SIG-M5 treated with dmso at 0.1 percent for 504 hours (cell line): ENCODE results near the gene EFCC1.
A peak's percentile ranks its signal among the peaks of the same experiment; 100 is the strongest.

ENCODE experiments used
- DNase-seq: peaks from one replicate; lab custom pipeline; 2025; ENCODE audit not compliant: unreplicated experiment; lab: John Stamatoyannopoulos, UW

EFCC1 gene

DNA sequence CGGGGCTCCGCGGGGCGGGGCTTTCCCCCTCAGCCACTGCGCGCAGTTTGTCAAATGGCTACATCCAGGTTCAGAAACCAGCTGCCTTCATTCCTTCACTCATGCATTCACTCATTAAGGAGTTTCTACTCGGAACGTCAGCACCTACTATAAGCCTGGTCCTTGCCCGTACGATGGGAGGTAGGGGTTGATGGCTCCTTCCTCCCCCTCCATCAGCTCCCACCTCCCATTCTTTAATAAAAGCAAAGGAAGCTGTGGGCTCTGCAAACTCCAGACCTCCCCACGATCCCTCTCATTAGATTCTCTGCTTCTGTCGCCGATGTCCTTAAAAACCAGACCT, 7.0 kb upstream of the EFCC1 start:
- no peak for DNase-seq

DNA sequence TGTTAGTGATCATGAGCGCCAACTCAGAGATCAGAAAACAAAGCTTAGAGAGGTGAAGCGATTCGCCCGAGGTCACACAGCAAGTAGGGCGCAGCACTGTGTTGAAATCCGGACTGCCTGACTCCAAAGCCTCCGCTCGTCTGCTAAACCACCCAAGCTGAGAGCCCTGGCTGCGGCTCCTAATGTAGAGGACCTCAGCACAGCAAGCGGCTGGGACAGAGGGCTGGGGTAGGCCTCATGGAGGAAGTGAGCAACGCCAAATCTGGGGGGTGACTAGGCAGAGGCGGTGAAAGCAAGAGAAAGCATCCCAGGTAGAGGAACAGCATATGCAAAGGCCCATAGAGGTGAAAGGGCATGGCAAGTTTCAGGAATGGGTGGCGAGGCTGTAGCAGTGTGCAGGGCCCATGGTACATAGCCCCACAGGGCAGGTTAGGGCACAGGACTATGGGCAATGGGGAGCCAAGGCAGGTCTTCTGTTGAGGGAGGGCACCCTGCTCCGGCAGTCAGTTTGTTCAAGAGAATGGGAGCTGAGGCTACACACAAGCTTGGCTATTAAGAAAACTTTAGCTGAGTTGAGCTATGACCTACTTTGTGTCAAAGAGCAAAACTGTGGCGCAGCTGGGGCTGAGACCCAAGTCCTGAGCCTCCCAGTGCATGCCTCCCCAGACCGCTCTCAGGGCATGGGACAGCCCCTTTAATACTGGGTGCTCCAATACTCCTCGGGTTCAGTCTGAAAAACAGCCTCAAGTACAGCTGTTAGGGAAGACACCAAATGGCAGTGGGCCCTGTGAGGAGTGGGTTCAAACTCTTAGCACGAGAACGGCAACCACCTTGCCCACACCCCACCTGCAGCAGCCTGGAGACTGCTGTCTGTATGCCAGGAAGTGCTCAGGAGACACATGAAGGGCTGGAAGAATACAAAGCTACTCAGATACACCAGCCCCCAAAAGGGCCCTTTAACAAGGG, 6.2 kb upstream of the EFCC1 start:
- no peak for DNase-seq

DNA sequence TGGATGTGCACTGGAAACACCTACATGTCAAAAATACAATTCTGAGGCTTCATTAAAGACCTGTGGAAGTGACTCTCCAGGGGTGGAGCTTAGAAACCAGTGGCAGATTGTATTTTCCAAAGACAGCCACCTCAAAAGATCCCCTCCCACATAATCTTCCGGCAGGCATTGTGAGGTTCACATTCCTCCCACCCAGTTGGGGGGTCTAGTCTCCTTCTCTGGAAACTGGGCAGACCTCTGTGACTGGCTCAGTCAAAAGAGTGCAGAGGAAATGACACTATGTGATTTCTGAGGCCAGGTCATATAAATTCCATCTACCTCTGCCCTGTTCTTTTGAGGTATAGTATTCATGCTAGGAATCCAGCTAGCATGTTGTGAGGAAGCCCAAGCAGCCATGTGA, 5.4 kb upstream of the EFCC1 start:
- DNase-seq = no peak

DNA sequence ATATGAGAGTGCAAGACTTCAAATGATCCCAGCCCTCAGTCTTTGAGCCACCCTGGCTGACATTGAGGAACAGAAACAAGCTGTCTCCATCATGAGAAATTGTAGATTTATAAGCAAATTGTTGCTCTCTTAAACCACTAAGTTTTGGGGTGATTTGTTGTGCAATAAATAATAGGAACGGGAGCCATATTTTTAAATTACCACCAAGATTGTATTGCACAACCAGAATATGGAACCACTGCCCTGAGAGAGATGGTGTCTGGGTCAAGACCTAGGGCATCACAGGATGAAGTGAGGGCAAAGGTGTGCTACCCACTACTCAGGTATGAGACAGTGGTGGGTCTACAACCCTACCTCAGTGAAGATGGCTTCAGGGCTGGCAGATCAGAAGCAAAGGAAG, 4.9 kb upstream of the EFCC1 start:
- peak; percentile 24 for DNase-seq

DNA sequence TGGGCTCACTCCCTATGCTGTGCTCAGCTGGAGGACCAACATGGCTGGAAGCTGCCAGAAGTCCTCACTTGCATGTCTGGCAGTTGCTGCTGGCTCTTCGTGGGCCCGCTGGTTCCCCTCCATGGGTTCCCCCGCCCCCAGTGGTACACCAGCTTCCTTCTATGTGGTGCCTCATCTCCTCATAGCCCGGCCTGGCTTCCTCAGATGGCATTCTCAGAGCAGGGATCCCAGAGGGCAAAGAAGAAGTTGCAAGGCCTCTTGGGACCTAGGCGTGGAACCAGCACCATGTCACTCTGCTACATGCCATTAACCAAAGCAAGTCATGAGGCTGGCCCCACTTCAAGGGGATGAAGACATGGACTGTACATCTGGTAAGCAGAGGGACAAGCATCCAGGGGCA, 4.4 kb upstream of the EFCC1 start:
- DNase-seq = no peak

DNA sequence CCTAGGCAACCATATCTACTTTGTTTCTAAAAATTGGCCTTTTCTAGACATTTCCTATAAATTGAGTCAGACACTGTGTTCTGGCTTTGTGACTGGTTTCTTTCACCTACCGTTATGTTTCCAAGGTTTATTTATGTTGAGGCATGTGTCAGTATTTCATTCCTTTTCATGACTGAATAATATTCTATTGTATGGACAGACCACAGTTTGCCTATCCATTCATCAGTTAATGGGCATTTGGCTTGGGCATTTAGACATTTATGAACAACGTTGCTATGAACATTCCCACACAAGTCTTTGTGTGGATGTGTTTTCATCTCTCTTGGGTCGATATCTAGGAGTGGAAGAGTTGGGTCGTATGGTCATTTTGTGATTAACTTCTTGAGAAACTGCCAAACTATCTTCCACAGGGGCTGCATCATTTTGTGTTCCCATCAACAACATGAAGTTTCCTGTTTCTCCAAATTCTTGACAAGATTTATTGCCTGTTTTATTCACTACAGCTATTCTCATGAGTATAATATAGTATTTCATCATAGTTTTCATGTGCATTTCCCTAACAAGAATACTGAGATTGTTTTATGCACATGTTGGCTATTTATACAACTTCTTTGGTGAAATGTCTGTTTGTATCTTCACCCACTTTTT, 3.5 kb upstream of the EFCC1 start:
- no peak for DNase-seq

DNA sequence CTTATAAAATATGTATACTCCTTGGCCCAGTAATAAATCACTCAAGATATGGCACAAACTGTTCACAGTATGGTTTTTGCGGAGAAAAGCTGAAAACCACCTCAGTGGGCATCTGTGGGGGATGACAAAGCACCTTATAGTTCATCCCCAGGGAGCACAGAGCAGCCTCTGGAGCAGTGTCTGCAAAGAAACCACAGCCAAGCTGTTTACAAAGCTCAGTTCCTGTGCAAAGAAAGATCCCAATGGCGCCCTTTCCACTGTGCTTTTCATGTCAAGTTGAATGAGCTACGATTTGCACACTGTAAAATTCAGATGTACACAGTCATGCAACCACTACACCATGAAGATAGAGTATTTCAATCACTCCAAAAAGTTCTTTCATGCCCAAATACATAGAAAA, 2.5 kb upstream of the EFCC1 start:
- DNase-seq = no peak

DNA sequence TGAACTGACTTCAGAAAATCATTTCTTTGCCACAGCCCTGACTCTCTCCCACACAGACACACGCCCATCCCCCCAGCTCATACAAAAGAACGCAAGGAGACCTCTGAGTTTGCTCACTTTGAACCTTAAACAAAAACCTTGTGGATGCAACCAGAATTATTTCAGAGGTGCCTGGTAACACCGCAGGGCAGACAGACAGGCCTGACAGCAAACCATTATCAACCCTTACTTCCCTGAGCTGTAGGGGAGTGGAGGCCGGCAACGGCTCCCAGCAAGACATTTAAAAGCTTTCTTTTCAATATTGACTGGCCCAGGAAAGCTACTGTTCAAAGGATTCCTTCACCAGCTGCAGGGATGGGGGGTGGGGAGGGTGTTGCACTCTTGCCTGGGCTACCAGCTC, 2.0 kb upstream of the EFCC1 start:
- DNase-seq = peak; percentile 26

DNA sequence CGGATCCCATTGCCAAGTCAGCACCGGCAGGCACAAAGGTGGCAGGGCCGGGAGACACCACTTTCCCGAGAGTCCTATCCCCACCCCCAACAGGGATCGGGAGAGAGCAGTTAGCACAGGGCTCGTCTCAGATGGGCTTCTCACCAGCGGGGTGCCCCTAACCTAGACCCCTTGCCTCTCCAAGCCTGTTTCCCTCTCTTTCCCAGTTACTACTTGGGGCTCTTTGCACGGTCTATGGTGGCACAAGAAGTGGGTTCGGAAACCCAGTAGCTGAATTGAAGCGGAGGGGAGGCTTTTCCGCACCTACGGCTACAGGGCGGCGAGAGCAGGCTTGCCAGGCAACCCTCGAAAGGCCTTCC, 383 bp upstream of the EFCC1 start:
- no peak for DNase-seq

DNA sequence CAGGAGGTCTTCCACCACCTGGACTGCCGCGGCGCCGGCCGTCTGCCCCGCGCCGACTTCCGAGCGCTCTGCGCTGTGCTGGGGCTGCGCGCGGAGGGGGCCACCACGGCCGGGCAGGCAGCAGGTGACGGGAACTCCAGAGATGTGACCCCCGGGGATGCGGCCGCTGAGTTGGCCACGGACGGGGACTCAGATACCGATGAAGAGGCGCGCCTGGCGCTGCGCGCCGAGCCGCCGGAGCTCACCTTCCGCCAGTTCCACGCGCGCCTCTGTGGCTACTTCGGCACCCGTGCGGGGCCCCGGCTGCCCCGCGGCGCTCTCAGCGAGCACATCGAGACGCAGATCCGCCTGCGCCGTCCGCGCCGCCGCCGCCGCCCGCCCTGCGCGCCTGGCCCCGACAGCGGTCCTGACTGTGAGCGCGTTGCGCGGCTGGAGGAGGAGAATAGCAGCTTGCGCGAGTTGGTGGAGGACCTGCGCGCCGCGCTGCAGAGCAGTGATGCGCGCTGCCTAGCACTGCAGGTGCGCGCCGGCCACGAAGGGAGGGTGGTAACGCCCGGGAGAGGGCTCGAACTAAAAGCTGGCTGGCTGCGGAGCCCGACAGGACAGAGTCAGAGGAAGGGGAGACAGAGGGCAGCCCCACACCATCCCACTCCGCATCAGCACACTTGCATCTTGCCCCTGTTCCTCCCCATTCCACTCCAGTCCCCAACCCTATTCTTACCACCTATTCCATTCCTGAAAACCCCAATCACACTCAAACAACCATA, 885 bp downstream of the EFCC1 start:
- peak; percentile 22 for DNase-seq

DNA sequence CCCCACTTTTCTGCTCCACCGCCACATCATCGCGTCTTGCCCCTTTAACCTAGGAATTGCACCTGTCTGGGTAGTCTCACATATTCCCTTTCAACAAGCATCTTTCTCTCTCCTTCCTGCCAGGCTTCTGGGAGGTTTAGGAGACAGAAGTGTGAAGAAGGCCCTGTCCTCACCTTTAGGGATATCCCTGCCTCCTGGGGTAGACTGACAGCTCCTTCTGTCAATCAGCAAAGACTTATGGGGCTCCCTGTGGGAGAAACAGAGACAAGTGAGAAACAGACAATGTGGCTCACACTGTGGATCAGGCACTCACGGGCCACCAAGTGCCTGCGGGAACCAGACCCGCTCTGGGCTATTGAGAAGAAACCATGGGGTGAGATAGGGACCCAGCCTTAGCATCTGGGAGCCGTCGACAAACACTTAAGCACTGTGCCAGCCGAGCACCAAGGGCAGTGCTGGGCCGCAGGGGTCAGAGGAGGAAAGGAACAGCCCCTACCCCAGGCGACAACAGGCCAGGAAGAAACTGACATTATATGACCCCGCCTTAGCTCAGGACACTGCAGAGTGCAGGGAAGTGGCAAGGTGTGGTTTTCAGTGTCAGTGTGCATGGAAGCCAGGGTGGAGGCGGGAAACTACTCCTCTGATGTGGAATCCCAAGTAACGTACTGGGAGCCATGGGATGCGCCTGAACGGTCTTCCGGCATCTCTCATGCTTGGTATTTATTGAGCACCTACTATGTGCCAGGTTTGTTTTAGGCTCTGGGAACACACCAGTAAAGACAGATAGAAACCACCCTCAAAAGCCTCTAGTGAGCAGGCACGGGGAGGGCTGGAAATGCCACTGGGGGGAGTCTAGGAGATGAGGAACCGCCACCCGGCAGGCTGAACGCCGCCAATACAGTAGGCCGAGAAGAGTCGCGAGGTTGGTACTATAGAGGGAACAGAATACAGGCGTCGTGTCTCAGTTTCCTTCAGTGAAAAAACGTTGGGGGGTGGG, 1.8 kb downstream of the EFCC1 start:
- no peak for DNase-seq

DNA sequence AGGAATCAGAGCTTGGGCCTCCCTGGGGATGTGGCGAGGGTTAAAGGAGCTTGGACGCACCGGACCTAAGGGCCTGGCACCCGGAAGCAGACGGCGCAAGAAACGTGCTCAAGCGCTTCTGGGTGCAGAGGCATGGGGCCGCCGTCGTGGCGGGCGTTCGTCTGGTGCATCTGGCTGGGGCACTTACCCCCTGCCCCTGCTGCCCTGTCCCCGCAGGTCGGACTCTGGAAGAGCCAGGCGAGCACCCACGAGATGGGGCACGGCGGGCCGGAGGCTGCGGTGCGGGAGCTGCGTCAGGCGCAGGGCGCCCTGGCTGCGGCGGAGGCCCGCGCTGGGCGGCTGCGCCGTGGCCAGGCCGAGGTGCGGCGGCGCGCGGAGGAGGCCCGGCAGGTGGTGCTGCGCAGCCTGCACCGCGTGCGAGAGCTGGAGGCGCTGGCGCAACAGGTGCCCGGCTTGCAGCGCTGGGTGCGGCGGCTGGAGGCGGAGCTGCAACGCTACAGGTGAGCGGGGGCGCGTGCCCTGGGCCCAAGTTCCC, 2.5 kb downstream of the EFCC1 start:
- no peak for DNase-seq

DNA sequence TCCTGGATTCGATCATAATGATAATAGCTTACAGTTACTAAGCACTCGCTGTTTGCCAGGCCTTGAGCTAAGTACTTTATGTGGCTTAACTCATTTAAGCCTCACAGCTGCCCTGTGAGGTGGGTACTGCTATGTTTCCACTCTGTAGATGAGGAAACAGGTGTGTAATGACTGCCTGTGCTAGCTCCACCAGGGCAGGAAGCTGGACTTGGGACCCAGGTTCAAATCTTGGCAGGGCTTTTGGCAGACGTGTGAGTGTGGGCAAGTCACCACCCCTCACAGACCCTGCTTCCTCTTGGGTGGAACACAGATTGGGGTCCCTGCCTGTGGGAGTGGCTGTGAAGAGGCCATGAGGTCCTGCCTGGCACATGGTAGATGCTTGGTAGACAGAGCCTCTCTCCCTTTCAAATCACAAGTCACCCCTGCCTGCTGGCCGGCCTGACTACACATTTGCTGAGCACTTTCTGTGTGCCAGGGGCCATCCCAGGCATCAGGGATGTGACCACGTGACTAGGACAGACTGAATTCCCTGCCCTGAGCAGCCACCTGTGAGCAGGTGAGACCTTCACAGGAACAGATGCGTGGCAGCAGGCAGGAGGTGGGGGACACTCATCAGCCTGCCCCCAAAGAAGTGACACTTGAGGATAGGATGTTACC, 3.7 kb downstream of the EFCC1 start:
- no peak for DNase-seq

DNA sequence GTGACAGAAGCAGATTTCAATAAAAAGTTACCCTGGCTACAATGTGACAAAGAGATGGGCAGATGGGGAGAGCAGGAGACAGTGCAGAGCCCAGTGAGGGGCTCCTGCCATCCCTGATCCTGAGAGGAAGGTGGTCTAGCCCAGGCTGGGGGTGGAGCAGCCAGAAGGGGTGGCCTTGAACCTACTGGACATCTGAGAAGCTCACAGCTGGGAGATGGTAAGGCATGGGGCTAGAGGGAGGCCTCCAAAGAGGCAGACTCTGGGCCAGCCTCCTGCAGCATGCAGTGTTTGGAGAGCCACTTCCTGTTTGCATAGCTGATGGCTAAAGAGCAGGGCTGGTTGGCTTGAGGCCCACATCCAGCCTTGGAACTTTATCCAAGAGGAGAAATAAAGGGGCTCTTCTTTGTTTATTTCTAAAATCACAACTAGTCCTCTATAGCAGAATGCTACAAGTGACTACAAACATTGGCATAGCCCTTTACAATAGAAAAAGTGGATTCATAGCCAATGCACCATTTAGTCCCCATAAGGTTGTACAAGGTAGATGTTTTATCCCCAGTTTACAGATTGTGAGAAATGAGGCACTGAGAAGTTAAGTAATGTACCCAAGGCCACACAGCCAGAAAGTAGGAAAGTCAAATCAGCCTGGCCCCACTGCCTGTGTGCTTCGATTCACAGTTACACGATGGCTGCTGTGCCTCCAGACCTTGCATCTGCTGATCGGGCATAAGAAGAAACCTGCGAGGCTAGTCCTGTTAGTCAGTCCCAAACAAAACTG, 4.6 kb downstream of the EFCC1 start:
- DNase-seq = no peak

DNA sequence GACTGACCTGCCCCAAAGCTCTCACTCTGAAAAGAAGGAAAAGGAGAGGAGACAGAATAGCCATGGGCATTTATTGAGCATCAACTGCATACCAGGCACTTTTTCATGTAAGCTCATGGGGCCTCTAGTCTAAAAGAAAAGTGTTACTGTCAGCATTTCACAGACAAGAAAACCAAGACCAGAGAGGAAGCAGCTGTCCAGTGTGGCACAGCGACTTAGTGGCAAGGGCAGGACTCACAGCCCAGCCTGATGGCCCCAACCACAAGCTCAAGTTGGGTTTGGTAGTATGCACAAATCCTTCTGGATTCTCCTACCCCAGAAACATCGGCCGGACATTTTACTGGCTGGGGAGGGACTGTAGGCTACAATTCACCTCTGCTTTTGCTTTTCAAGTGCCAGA, 5.8 kb downstream of the EFCC1 start:
- no peak for DNase-seq

DNA sequence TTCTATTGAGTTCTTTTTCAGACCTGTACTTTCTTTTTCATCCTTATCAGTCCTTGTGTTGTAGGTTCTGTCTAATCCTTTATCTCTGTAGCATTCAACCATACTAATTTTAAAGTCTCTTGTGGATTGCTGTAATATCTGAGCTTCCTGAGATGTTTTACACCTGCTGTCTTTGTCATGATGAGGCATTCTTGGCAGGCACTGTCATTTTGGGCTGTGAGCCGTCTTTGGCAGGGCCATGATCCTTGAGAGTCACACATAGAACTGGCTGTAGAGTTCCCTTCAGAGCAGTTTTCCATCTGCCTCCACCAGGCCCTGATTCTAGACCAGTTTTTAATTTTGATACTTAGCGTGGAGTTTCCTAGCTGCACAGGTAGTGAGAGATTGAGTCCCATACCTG, 6.7 kb downstream of the EFCC1 start:
- DNase-seq = no peak

DNA sequence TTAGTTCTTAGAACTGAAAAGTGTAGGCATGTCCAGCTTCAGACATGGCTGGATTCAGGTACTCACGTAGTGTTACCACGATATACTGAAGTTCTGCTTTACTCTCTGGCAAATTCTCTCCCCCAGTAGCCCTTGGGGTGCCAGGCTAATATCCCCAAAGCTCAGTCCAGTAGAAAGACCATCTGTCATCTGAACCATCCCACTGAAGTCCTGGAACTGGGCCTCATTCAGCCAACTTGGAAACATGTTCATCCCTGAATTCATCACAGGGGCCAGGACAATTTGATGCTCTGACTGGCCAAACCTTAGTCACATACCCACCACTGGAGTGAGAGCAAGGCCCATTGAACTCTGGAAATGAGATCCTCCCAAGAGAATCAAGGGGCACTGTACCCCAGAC, 8.2 kb downstream of the EFCC1 start:
- no peak for DNase-seq

DNA sequence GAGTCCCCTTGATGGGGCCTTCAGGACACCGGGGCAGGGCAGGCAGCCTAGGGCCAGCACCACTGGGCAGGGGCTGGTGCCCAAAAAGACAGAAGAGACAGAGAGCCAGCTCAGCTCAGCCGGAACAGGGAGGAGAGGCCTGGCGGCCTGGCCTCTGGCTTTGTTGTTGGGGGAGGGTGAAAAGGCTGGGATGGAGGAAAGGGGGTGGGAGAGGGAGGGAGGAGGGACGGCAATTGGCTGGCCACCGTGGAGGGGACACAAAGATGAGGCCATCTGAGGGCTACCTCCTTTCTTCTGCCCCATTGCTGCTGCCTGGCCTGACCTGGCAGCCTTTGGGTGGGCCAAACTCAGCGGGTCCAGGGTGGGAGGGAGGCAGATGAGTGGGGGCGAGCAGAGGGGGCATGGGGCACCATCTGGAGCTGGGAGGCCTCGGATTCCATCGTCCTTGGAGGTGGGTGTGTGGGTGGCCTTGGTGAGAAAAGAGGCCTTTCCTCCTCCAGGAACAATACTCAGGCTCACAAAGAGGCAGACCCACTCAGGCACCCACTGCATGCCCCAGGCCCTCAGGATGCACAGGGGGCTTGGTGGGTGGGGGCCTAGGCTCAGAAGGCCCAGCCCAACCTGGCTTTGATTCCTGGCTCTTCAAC, 9.3 kb downstream of the EFCC1 start:
- DNase-seq = no peak

DNA sequence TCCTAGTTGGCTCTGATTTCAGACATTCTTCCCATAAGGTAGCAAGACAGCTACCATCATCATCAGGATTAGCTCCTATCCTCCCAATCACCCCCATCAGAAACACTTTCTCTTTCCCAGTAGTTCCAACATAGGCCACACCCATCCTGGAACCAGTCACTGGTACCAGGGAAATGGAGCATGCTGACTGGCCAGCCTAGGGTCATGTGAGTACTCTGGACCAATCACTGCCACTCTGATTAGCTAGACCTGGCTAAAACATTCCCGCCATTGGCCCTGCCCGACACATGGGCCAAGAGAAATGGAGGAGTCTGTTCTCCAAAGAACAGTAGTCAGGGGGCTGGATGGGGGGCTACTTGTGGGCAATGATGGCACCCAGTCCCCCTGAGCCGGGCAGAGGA, 12.4 kb downstream of the EFCC1 start:
- no peak for DNase-seq
